GM12873 (cell line): ENCODE results near the gene AK8.

Source experiments
- CTCF ChIP-seq: IDR thresholded peaks from 2 replicates; pipeline ENCODE4 v1.5.1; 2012; ENCODE audit warnings: low read depth, mild to moderate bottlenecking, moderate library complexity, low read length, control low read depth; ENCODE audit not compliant: insufficient read depth; ENCODE audit errors: missing control alignments

The AK8 gene

GRCh38 chr9:132896264-132896663 lies 18.2 kb upstream of the AK8 start:
- no peak for TF ChIP-seq CTCF

- TF ChIP-seq CTCF = no peak
These were observed 17.1 kb upstream of the AK8 start for GRCh38 chr9:132894862-132895835.

- TF ChIP-seq CTCF = no peak
These were observed 16.3 kb upstream of the AK8 start for GRCh38 chr9:132894346-132894745.

- TF ChIP-seq CTCF = no peak
These were observed 14.3 kb upstream of the AK8 start for GRCh38 chr9:132892400-132892799.

- no peak for TF ChIP-seq CTCF
These were observed 10.1 kb upstream of the AK8 start for GRCh38 chr9:132888151-132888550.

- TF ChIP-seq CTCF = no peak
These were observed 9.4 kb upstream of the AK8 start for GRCh38 chr9:132887181-132888120.

- TF ChIP-seq CTCF = no peak
These were observed 8.2 kb upstream of the AK8 start for GRCh38 chr9:132886334-132886725.
